Mesodermal cell (in vitro differentiated cells): Measurements from ENCODE around the gene SYNE2.
"Not testable (repeated sequence)": the region's sequence is repeated elsewhere in the genome, so short reads cannot be mapped to it uniquely, and the experiment has no call there.

Experiments used
- H3K27ac ChIP-seq: 2 replicates; pipeline ENCODE4 v1.7.0; 2013; ENCODE audit warnings: mild to moderate bottlenecking, low read depth, low read length, moderate library complexity; ENCODE audit not compliant: severe bottlenecking
- H3K36me3 ChIP-seq: 2 replicates; pipeline ENCODE4 v1.7.1; 2013; ENCODE audit warnings: mild to moderate bottlenecking, low read length, moderate library complexity; ENCODE audit not compliant: control insufficient read depth, insufficient read depth
- H3K4me1 ChIP-seq: one replicate; pipeline ENCODE4 v1.7.1; 2013; ENCODE audit warnings: mild to moderate bottlenecking, low read length; ENCODE audit not compliant: insufficient read depth, control insufficient read depth, poor library complexity, severe bottlenecking
- H3K4me3 ChIP-seq: 2 replicates; pipeline ENCODE4 v1.7.0; 2013; ENCODE audit warnings: low read length, control low read depth, mild to moderate bottlenecking; ENCODE audit not compliant: insufficient read depth, poor library complexity, severe bottlenecking; ENCODE audit errors: extremely low read depth
- H3K9me3 ChIP-seq: 2 replicates; pipeline ENCODE4 v1.7.1; 2013; ENCODE audit warnings: mild to moderate bottlenecking, low read length, moderate library complexity; ENCODE audit not compliant: control insufficient read depth
- WGBS, 2 experiments: methylation state at CpG; one replicate each; pipeline ENCODE4 v1.1.5; 2013; ENCODE audit warnings: missing lambda C conversion rate in 2 of 2; ENCODE audit not compliant: insufficient coverage in 2 of 2; 5-methylcytosine and 5-hydroxymethylcytosine counted together

SYNE2 gene

GRCh38 chr14:63854330-63854729 lies 1.5 kb downstream of the SYNE2 start:
- H3K9me3 ChIP-seq: no peaks in the 10 kb centered on the region
- H3K36me3 ChIP-seq: no peaks in the 10 kb centered on the region
- H3K27ac ChIP-seq: no peak overlapping the region
- H3K4me3 ChIP-seq: peak overlapping the region; percentile 61
- 21 to 24% methylated on average over 3 of the region's 5 CpGs for WGBS, 2 experiments
- H3K4me1 ChIP-seq: no peaks in the 10 kb centered on the region

- no peaks in the 10 kb centered on the region for H3K4me1 ChIP-seq
- no peak overlapping the region for H3K27ac ChIP-seq
- H3K9me3 ChIP-seq: no peaks in the 10 kb centered on the region
- WGBS, 2 experiments: 76 to 77% methylated on average over 2 of the region's 4 CpGs
- no peaks in the 10 kb centered on the region for H3K36me3 ChIP-seq
- no peak overlapping the region for H3K4me3 ChIP-seq
Observed at GRCh38 chr14:63855281-63855680, 2.5 kb downstream of the SYNE2 start.

GRCh38 chr14:63857466-63858030 lies 4.7 kb downstream of the SYNE2 start:
- Histone ChIP-seq H3K27ac (no peak overlapping the region), H3K9me3 (no peaks in the 10 kb centered on the region), H3K4me3 (no peak overlapping the region), H3K4me1 (no peaks in the 10 kb centered on the region), H3K36me3 (no peaks in the 10 kb centered on the region)
- 88% methylated on average over 1 of the region's 3 CpGs; no CpG with 5 or more reads in 1 of the 2 experiments for WGBS, 2 experiments

GRCh38 chr14:63860146-63860545 lies 7.3 kb downstream of the SYNE2 start:
- WGBS, 2 experiments: 0 to 14% methylated on average over 1 of the region's 1 CpG

GRCh38 chr14:63862163-63862562 lies 9.4 kb downstream of the SYNE2 start:
- H3K4me3 ChIP-seq: no peak overlapping the region
- no peak overlapping the region for H3K27ac ChIP-seq
- H3K36me3 ChIP-seq: no peaks in the 10 kb centered on the region
- no peaks in the 10 kb centered on the region for H3K9me3 ChIP-seq
- WGBS, 2 experiments: 99 to 100% methylated on average over 4 to 6 of the region's 8 CpGs
- H3K4me1 ChIP-seq: peaks cover 8% of the 10 kb centered on the region

More at GRCh38 chr14:63860146-63860545, 7.3 kb downstream of the SYNE2 start:
- Histone ChIP-seq H3K4me3 (no peak overlapping the region), H3K27ac (no peak overlapping the region), H3K4me1 (peaks cover 8% of the 10 kb centered on the region), H3K36me3 (no peaks in the 10 kb centered on the region), H3K9me3 (no peaks in the 10 kb centered on the region)

GRCh38 chr14:63863004-63863403 lies 10.2 kb downstream of the SYNE2 start:
- Histone ChIP-seq H3K9me3 (no peaks in the 10 kb centered on the region), H3K27ac (no peak overlapping the region), H3K4me1 (peaks cover 8% of the 10 kb centered on the region), H3K4me3 (no peak overlapping the region), H3K36me3 (no peaks in the 10 kb centered on the region)
- WGBS, 2 experiments: 100% methylated on average over 2 of the region's 6 CpGs

- peak overlapping the region; percentile 41 for H3K27ac ChIP-seq
- not testable (repeated sequence) for H3K9me3 ChIP-seq, H3K4me1 ChIP-seq, H3K4me3 ChIP-seq, H3K36me3 ChIP-seq
- no CpG with 5 or more reads among the region's 2 CpGs for WGBS, 2 experiments
Observed at GRCh38 chr14:63864775-63865174, 12.0 kb downstream of the SYNE2 start.

GRCh38 chr14:63867933-63868921 lies 15.4 kb downstream of the SYNE2 start:
- Histone ChIP-seq H3K27ac (no peak overlapping the region), H3K36me3 (no peaks in the 10 kb centered on the region), H3K4me1 (peaks cover 8% of the 10 kb centered on the region), H3K9me3 (no peaks in the 10 kb centered on the region), H3K4me3 (no peak overlapping the region)
- 60 to 80% methylated on average over 2 to 4 of the region's 6 CpGs for WGBS, 2 experiments

- not testable (repeated sequence) for H3K4me1 ChIP-seq, H3K36me3 ChIP-seq, H3K4me3 ChIP-seq, H3K9me3 ChIP-seq, H3K27ac ChIP-seq
- WGBS, 2 experiments: no CpG with 5 or more reads among the region's 2 CpGs
Observed at GRCh38 chr14:63869940-63870752, 17.3 kb downstream of the SYNE2 start.

GRCh38 chr14:63870753-63871037 lies 17.9 kb downstream of the SYNE2 start:
- not testable (repeated sequence) for H3K36me3 ChIP-seq, H3K4me3 ChIP-seq, H3K4me1 ChIP-seq, H3K9me3 ChIP-seq, H3K27ac ChIP-seq
- 40% methylated on average over 1 of the region's 1 CpG; no CpG with 5 or more reads in 1 of the 2 experiments for WGBS, 2 experiments
